Hippocampal formation (tissue), 2 donors: Measurements from ENCODE around the gene MBD4.

Experiments
- DNase-seq, 2 donors: peaks; one replicate each; lab custom pipeline; 2025; lab: John Stamatoyannopoulos, UW

Gene MBD4

DNA sequence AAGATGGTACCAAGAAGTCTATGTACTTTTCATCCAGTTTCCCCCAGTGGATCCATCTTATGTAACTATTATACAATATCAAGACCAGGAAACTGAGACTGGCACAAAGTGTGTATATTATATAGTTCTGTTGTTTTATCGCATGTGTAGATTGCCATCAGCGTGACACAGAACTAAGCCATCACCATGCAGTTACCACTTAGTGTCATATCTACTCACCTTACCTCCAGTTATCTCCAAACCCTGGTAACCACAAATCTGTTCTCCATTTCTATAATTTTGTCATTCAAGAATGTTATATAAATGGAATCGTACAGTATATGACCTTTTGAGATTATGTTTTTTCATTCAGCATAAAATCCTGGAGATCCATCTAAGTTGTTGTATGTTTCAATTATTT lies 23.3 kb upstream of the MBD4 start:
- DNase-seq, result no peak

- DNase-seq, result no peak
Observed at GRCh38 chr3:129462361-129462968, 22.7 kb upstream of the MBD4 start.

DNA sequence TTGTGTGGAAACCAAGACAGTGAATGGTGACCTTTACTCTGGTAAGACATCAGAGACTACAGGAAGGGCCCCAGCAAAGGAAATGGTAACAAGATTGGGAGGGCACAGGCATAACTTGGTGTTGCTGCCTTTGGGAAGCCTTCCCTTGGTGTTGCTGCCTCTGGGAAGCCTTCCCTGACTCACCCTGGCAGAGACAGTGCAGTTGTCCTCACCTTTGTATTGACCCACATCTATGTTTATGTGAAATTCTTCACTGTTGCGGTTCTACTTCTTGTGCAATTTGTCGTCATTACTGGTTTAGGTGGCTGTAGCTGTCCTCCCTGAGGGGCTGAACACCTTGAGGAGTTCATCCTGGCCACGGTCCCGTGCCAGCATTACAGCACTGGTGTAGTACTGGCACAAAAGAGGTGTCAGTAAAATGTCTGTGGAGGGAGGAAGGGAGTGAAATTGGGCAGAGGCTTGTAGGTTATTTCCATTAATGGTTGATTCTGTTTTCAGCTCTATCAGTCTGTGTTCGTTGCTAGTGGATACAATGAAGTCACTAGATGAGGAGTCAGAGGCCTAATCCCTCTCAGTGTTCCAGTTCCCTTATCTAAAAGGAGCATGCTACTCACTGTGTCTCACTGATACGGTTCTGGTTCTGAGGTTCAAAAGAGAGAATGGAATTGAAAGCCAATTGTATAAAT lies 21.9 kb upstream of the MBD4 start:
- DNase-seq, result no peak

- peak in 1 of 2 donors; percentile 24 for DNase-seq
Observed at GRCh38 chr3:129461022-129461421, 21.3 kb upstream of the MBD4 start.

DNA sequence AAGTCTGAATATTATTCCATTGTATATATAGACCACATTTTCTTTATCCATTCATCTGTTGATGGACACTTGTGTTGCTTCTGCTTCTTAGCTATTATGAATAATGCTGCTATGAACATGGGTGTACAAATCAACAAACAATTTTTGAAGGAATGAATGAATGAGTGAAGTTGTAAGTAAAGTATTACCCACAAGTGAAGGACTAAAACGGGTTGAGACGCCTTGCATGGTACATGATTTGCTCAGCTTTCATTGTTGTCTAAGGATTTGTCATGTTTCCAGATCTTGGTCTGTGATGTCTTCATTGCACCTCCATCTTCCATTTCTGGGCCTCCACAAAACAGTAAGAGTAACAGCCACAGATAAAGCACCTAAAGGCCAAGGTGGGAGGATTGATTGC lies 20.8 kb upstream of the MBD4 start:
- no peak for DNase-seq

DNA sequence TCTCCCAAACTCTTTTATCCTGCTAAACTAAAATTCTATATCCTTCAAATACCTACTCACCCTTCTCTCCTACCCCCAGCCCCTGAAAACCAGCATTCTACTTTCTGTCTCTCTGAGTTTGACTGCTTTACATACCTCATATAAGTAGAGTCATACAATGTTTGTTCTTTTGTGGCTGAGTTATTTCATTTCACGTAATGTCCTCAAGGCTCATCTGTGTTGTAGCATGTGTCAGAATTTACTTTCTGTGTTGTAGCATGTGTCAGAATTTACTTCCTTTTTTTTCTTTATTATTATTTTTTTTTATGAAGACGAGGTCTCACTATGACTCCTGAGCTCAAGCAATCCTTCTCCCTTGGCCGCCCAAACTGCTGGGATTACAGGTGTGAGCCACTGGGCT lies 20.4 kb upstream of the MBD4 start:
- DNase-seq, result no peak

DNA sequence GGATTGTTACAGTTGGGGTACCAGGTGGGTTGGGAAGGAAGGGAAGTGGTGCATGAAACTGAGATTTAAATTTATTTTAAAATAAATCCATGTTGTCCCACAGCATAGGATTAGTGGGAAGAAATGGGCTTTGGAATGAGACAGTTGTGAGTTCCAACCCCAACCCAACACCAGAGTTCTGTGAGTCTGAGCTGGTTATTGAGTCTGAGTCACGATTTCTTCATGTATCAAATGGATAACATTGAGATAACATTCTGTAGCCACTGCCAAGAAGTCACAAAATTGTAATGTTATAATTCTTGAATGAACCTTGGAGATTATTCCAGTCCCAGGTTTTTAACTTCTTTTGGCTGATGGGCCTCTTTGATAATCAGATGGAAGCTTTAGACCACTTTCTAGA lies 14.0 kb upstream of the MBD4 start:
- no peak for DNase-seq

- no peak for DNase-seq
Observed at GRCh38 chr3:129449279-129450115, 9.7 kb upstream of the MBD4 start.

DNA sequence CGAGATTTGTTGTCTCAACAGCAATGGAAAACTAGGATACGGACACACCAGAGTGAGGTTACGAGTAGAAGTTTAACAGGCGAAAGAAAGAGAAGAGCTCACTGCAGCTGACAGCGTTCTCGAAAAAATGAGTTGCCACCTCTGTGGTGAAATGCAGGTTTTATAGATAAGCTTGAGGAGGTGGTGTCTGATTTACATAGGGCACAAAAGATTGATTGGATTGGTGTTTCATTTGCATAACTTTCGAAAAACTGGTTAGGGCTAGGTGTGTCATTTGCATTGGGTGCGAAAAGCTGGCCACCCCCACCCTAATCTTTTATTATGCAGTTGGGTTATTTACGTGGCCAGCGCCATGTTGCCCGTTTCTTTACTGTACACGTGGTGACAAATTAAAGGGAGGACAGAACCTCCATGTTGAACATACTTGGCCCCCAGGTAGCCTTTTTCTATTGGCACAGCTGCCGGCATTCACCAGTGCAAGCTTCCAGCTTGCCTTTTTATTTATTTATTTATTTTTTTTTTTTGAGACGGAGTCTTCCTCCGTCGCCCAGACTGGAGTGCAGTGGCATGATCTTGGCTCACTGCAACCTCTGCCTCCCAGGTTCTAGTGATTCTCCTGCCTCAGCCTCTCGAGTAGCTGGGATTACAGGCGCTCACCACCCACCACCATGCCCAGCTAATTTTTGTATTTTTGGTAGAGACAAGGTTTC lies 8.6 kb upstream of the MBD4 start:
- no peak for DNase-seq

GRCh38 chr3:129446926-129447325 lies 7.2 kb upstream of the MBD4 start:
- no peak for DNase-seq

GRCh38 chr3:129445471-129445870 lies 5.7 kb upstream of the MBD4 start:
- no peak for DNase-seq

DNA sequence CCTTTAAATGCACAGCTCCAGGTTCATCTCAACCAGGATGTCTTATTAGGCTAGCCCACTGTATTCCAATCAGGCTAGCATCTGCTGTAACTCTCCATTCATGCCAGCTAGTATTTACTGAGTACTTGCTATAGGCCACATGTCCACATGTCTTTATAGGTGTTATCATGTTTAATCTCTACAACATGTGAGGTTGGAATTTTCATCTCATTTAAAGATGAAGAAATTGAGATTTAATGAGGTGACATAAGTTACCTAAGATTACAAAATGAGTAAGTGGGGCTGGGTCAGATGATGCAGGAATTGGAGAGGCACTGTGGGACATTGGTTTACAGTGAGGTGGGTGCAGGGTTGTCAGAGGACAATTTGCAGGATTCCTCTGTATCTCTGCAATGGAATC lies 3.2 kb upstream of the MBD4 start:
- DNase-seq, result no peak

- no peak for DNase-seq
Observed at GRCh38 chr3:129442486-129442885, 2.7 kb upstream of the MBD4 start.

- peak in 1 of 2 donors; percentile 64 for DNase-seq
Observed at GRCh38 chr3:129441782-129442181, 2.0 kb upstream of the MBD4 start.

- no peak for DNase-seq
Observed at GRCh38 chr3:129441215-129441614, 1.5 kb upstream of the MBD4 start.

DNA sequence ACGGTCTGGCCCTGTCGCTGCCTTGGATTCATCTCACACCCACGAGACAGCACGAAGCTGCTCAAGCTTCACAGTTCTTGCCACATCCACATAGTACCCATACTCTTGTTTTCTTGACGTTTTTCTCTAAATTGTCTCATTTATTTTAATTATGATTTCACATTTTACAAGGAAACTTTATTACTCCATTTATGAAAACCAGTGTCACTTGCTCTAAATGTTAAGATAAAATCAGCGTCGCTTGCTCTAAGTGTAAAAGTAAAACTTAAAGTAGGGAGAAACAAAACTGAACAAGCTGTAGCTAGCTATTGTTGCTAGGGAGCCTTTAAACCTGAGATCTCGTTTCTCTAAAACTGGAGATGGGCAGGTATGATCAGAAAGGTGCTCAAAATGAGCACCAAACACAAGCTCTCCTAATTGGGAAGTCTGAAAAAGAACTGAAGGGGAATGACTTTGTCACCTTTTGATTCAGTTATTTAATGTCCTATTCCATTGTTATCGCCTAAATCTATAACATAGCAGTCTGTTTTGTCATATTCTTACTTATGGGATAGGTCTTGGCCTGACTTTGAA lies 956 bp upstream of the MBD4 start:
- no peak for DNase-seq

DNA sequence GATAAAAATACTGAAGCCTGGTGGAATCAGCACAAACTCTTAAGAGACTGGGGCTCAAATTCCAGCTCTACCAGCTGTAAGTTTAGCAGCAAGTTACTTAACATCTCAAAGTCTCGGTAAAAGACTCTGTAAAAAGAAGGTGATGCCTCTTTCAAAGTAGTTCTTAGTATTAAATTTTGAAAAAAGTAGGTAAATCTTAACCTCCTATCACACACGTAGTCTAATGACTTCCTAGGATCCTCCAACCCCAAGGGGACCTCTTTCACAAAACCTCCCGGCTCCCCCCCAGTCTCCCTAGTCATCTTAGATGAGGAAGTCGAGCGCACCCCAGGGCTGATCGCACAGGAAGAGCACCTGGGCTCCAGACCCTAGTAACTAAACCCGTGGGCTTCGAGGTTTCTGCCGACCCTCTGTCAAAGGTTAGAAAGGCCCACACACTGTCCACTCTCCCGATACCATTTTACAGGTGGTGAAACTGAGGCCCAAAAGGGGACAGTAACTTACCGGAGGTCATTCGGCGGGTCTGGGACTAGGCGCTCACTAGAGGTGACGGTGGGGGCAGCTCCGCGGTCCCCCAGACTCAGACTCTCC lies 427 bp downstream of the MBD4 start:
- DNase-seq, result no peak

DNA sequence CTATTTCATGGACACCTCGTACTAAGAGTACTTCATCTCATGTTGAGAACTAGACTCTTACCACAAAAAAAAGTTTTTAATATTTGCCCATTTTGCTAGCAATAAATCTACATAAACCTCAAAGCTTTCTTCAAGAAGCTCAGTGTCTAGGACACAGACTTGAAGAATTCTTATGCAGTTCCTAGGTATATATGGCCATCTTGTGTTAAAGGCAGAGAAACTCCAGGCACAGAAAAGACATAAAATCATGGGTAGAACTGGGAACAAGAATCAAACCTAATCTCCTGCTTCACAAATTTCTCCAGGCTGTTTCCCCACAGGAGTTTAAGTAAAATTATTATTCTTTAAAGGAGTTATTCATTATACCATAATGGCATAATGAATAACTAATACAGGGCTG lies 4.4 kb downstream of the MBD4 start:
- DNase-seq, result no peak

DNA sequence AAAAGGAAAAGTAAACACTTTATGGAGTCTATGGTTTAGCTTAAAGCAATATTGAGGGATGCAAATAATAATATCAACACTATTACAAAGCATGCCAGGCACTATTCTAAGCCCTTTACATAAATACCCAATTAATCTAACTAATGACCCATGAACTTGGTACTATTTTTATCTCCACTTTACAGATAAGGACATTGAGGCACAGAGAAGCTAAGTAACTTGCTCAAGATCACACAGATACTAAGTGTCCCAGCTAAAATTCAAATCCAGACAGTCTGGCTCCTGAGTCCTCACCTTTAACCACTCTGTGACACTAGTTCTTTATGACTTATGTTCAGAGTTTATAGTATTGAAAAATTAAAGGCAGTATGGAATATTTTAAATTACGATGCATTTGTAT lies 5.6 kb downstream of the MBD4 start:
- no peak for DNase-seq

- DNase-seq, result no peak
Observed at GRCh38 chr3:129433565-129433964, 6.2 kb downstream of the MBD4 start.

DNA sequence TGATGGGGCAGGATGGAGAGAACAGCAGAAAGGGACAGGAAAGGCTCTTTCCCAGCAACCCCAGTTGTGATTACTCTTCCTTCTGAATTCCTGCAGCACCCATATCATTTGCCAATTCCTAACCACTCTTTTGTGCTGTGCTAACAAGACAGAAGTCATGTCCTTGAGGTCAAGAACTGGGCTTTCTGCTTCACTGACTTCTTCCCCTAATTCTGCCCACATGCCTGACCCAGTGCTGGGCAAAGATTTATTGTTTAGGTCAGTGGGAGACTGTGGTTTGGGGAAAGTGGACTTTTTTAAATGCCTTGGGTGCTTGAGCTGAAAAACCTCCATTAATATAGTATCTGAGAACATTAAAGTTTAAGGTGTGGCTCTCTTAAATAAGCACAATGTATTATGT lies 7.1 kb downstream of the MBD4 start:
- DNase-seq, result no peak

DNA sequence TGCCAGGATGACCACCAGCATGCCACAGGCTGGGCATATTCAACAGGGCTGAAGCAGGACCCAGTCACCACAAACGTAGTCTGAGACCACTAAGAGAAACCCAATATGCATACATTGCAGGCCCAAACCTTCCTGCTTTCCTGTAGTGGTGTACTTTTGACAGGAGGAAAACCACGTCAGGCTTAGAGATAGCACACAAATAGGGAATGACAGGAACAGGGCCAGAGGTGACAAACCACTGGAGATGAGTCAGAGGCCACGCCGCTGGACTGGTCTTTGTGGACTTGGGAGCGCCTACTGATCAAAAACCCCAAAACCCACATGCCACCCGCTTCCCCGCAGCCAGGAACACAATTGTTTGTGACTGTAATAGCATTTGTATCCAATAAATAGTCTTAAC lies 7.7 kb downstream of the MBD4 start:
- DNase-seq, result no peak
